ENCODE results near the gene KIF26B.
"Not testable (repeated sequence)": the region's sequence is repeated elsewhere in the genome, so short reads cannot be mapped to it uniquely, and the experiment has no call there.

KIF26B gene

GRCh38 chr1:245397771-245398170 is 243.0 kb downstream of the KIF26B start:
- no peak for DNase-seq

- no peak for DNase-seq
These were observed 243.4 kb downstream of the KIF26B start for GRCh38 chr1:245398180-245398579.

GRCh38 chr1:245401881-245402587 is 247.2 kb downstream of the KIF26B start:
- no peak for DNase-seq

- DNase-seq: not testable (repeated sequence)
These were observed 248.2 kb downstream of the KIF26B start for GRCh38 chr1:245402998-245403397.

- DNase-seq: no peak
These were observed 249.7 kb downstream of the KIF26B start for GRCh38 chr1:245404527-245404926.

- no peak for DNase-seq
These were observed 250.2 kb downstream of the KIF26B start for GRCh38 chr1:245404952-245405351.

GRCh38 chr1:245406426-245406825 is 251.6 kb downstream of the KIF26B start:
- no peak for DNase-seq

- DNase-seq: no peak
These were observed 253.2 kb downstream of the KIF26B start for GRCh38 chr1:245407983-245408382.

GRCh38 chr1:245409341-245410195 is 254.8 kb downstream of the KIF26B start:
- DNase-seq: no peak

- no peak for DNase-seq
These were observed 256.7 kb downstream of the KIF26B start for GRCh38 chr1:245411245-245412036.

- DNase-seq: no peak
These were observed 257.5 kb downstream of the KIF26B start for GRCh38 chr1:245412306-245412705.

- DNase-seq: no peak
These were observed 262.0 kb downstream of the KIF26B start for GRCh38 chr1:245416781-245417180.

GRCh38 chr1:245418077-245418476 is 263.3 kb downstream of the KIF26B start:
- no peak for DNase-seq

- DNase-seq: no peak
These were observed 264.7 kb downstream of the KIF26B start for GRCh38 chr1:245419461-245419978.

- DNase-seq: no peak
These were observed 265.2 kb downstream of the KIF26B start for GRCh38 chr1:245419989-245420388.

- DNase-seq: no peak
These were observed 266.1 kb downstream of the KIF26B start for GRCh38 chr1:245420926-245421325.

GRCh38 chr1:245428681-245429080 is 273.9 kb downstream of the KIF26B start:
- DNase-seq: no peak

- no peak for DNase-seq
These were observed 276.9 kb downstream of the KIF26B start for GRCh38 chr1:245431706-245432105.

GRCh38 chr1:245432228-245432875 is 277.6 kb downstream of the KIF26B start:
- DNase-seq: no peak

GRCh38 chr1:245433561-245433960 is 278.8 kb downstream of the KIF26B start:
- no peak for DNase-seq

GRCh38 chr1:245434280-245434679 is 279.5 kb downstream of the KIF26B start:
- no peak for DNase-seq

GRCh38 chr1:245436407-245436806 is 281.6 kb downstream of the KIF26B start:
- DNase-seq: no peak

All from activated CD8-positive, alpha-beta memory T cell treated with anti-CD3 and anti-CD28 coated beads, Interleukin-2, amount 50 U/mL, for 4 hours (primary cell).